Ovary (tissue), 3 donors: Measurements from ENCODE around the gene PRSS3.
"Not testable (repeated sequence)": the region's sequence is repeated elsewhere in the genome, so short reads cannot be mapped to it uniquely, and the experiment has no call there.

Source experiments
- POLR2A ChIP-seq: fragments of 450-650 bp; IDR thresholded peaks from one replicate; pipeline ENCODE4 v1.6.1; 2017; ENCODE audit warnings: antibody characterized with exemption, mild to moderate bottlenecking, moderate library complexity
- TF ChIP-seq, protein P1 (sequence below), 3 donors: fragments of 450-650 bp in 2 of 3; fragments of 200-600 bp in 1 of 3; IDR thresholded peaks; one replicate each; pipeline versions ENCODE4 v1.5.1 to v1.8.0; 2016 to 2022; ENCODE audit warnings: antibody characterized with exemption in 3 of 3, mild to moderate bottlenecking in 1 of 3
- donor health status: DM: no; HTN: no; CAD: no.

DNA sequence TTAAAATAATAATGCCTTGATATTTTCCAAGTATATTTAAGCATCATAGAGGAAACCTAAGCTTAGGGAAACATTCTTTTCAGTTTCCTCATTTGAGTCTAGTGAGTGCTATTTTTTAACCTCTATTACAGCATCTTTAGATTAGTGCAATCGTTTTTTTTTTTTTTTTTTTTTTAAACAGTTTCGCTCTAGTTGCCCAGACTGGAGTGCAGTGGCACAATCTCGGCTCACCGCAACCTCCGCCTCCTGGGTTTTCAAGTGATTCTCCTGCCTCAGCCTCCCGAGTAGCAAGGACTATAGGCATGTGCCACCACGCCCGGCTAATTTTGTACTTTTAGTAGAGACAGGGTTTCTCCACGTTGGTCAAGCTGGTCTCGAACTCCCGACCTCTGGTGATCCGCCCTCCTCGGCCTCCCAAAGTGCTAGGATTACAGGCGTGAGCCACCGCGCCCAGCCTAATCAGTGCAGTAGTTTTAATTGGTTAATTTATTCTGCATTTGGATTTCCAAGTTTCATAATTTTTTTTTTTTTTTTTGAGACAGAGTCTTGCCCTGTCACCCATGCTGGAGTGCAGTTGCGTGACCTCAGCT, 34.4 kb downstream of the PRSS3 start:
- TF ChIP-seq, protein P1, sequence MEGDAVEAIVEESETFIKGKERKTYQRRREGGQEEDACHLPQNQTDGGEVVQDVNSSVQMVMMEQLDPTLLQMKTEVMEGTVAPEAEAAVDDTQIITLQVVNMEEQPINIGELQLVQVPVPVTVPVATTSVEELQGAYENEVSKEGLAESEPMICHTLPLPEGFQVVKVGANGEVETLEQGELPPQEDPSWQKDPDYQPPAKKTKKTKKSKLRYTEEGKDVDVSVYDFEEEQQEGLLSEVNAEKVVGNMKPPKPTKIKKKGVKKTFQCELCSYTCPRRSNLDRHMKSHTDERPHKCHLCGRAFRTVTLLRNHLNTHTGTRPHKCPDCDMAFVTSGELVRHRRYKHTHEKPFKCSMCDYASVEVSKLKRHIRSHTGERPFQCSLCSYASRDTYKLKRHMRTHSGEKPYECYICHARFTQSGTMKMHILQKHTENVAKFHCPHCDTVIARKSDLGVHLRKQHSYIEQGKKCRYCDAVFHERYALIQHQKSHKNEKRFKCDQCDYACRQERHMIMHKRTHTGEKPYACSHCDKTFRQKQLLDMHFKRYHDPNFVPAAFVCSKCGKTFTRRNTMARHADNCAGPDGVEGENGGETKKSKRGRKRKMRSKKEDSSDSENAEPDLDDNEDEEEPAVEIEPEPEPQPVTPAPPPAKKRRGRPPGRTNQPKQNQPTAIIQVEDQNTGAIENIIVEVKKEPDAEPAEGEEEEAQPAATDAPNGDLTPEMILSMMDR (IDR thresholded peaks at IDR 0.05), result not testable (repeated sequence)
- TF ChIP-seq POLR2A, result not testable (repeated sequence)
